GM21528 (cell line): ENCODE measurements around the gene TRIM36.

Experiments
- ATAC-seq: cut with Tn5 transposase; IDR thresholded peaks from one replicate; pipeline ENCODE4 v1.9.1; 2021; ENCODE audit warnings: mild to moderate bottlenecking, moderate library complexity; ENCODE audit not compliant: unreplicated experiment, low FRiP score

The TRIM36 gene

GRCh38 chr5:115079924-115080623 lies 89.6 kb downstream of the TRIM36 start:
- ATAC-seq: no peak
